GM19372 (cell line): ENCODE measurements around the gene ITPRID1.

Experiments
- ATAC-seq: cut with Tn5 transposase; IDR thresholded peaks from one replicate; pipeline ENCODE4 v1.9.1; 2021; ENCODE audit warnings: mild to moderate bottlenecking, low read depth, moderate library complexity; ENCODE audit not compliant: unreplicated experiment

ITPRID1 gene

GRCh38 chr7:31688996-31689395, 175.1 kb downstream of the ITPRID1 start:
- no peak for ATAC-seq

GRCh38 chr7:31690935-31691334, 177.0 kb downstream of the ITPRID1 start:
- ATAC-seq, result no peak

GRCh38 chr7:31692451-31692850, 178.6 kb downstream of the ITPRID1 start:
- no peak for ATAC-seq

GRCh38 chr7:31692871-31693270, 179.0 kb downstream of the ITPRID1 start:
- ATAC-seq, result no peak

GRCh38 chr7:31695859-31696614, 182.1 kb downstream of the ITPRID1 start:
- no peak for ATAC-seq

GRCh38 chr7:31699050-31699449, 185.2 kb downstream of the ITPRID1 start:
- no peak for ATAC-seq

- no peak for ATAC-seq
Measured at GRCh38 chr7:31702354-31702753, 188.5 kb downstream of the ITPRID1 start.

GRCh38 chr7:31705377-31705776, 191.5 kb downstream of the ITPRID1 start:
- no peak for ATAC-seq

GRCh38 chr7:31707089-31707488, 193.2 kb downstream of the ITPRID1 start:
- no peak for ATAC-seq
